Astrocyte (in vitro differentiated cells and primary cell): ENCODE measurements around the gene ATG9B.

ENCODE experiments used
- CTCF ChIP-seq: IDR thresholded peaks from 2 replicates; pipeline ENCODE4 v1.5.1; 2011; ENCODE audit warnings: low read depth, mild to moderate bottlenecking, inconsistent platforms, low read length, moderate library complexity; ENCODE audit not compliant: insufficient read depth
- EZH2 ChIP-seq: IDR thresholded peaks from 2 replicates; pipeline ENCODE4 v1.6.1; 2012; ENCODE audit warnings: mild to moderate bottlenecking, low read length, inconsistent platforms; ENCODE audit not compliant: insufficient read depth

DNA sequence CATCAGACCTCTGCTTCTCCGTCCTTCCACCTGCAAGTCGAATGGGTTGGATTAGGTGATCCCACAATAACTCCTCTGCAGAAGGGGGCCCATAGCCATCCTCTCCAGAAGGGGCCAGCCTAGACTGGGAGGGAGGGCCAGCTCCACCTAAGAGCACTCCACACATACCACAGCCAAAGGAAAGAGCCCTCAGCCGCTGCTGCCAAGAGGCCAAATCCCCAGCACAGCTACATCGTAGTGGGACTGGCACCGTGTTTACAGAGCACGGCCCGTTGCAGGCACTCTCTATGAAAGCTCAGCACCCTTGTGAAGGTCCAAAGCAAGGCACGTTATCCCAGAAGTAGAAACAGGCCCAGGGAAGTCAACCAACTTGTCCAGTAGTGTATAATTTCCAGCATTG, 51.6 kb downstream of the ATG9B start:
- TF ChIP-seq CTCF (no peak), EZH2 (no peak)
